Measurements from ENCODE around the gene CDH23.
A peak's percentile ranks its signal among the peaks of the same experiment; 100 is the strongest.

The CDH23 gene

GRCh38 chr10:71375952-71376351, 20.8 kb upstream of the CDH23 start:
- no peak for TF ChIP-seq CTCF (IDR thresholded peaks at IDR 0.05)
- H3K4me3 ChIP-seq (ENCODE audit: low read depth in 1 of 2, low read length in 1 of 2): no peak overlapping the region
- H3K4me1 ChIP-seq (ENCODE audit: control insufficient read depth in 1 of 2, insufficient read depth in 1 of 2, low read depth in 1 of 2, low read length in 1 of 2): peaks cover 30 to 34% of the 10 kb centered on the region in 2 experiments
- no peaks in the 10 kb centered on the region for H3K27me3 ChIP-seq
- H3K36me3 ChIP-seq: no peaks in the 10 kb centered on the region
- no peak overlapping the region for H3K27ac ChIP-seq
- no peaks in the 10 kb centered on the region for H3K9me3 ChIP-seq

GRCh38 chr10:71378336-71379117, 18.2 kb upstream of the CDH23 start:
- Histone ChIP-seq H3K4me1 (ENCODE audit: control insufficient read depth in 1 of 2, insufficient read depth in 1 of 2, low read depth in 1 of 2, low read length in 1 of 2) (peaks cover 21 to 23% of the 10 kb centered on the region in 2 experiments), H3K4me3 (ENCODE audit: low read depth in 1 of 2, low read length in 1 of 2) (no peak overlapping the region), H3K27ac (peak overlapping the region; percentile 69), H3K9me3 (no peaks in the 10 kb centered on the region), H3K27me3 (no peaks in the 10 kb centered on the region), H3K36me3 (no peaks in the 10 kb centered on the region)
- no peak for TF ChIP-seq CTCF (IDR thresholded peaks at IDR 0.05)

- peaks cover 21 to 23% of the 10 kb centered on the region in 2 experiments for H3K4me1 ChIP-seq (ENCODE audit: control insufficient read depth in 1 of 2, insufficient read depth in 1 of 2, low read depth in 1 of 2, low read length in 1 of 2)
- H3K4me3 ChIP-seq (ENCODE audit: low read depth in 1 of 2, low read length in 1 of 2): no peak overlapping the region
- TF ChIP-seq CTCF (IDR thresholded peaks at IDR 0.05): no peak
- no peaks in the 10 kb centered on the region for H3K9me3 ChIP-seq
- peak overlapping the region; percentile 69 for H3K27ac ChIP-seq
- H3K36me3 ChIP-seq: no peaks in the 10 kb centered on the region
- H3K27me3 ChIP-seq: no peaks in the 10 kb centered on the region
Measured at GRCh38 chr10:71379118-71379766, 17.5 kb upstream of the CDH23 start.

- Histone ChIP-seq H3K27ac (no peak overlapping the region), H3K4me1 (ENCODE audit: control insufficient read depth in 1 of 2, insufficient read depth in 1 of 2, low read depth in 1 of 2, low read length in 1 of 2) (peaks cover 21 to 23% of the 10 kb centered on the region in 2 experiments), H3K36me3 (no peaks in the 10 kb centered on the region), H3K27me3 (no peaks in the 10 kb centered on the region), H3K9me3 (no peaks in the 10 kb centered on the region), H3K4me3 (ENCODE audit: low read depth in 1 of 2, low read length in 1 of 2) (no peak overlapping the region)
- TF ChIP-seq CTCF (IDR thresholded peaks at IDR 0.05): no peak
Measured at GRCh38 chr10:71380841-71381240, 15.9 kb upstream of the CDH23 start.

- H3K4me3 ChIP-seq (ENCODE audit: low read depth in 1 of 2, low read length in 1 of 2): no peak overlapping the region
- H3K9me3 ChIP-seq: no peaks in the 10 kb centered on the region
- H3K36me3 ChIP-seq: no peaks in the 10 kb centered on the region
- TF ChIP-seq CTCF (IDR thresholded peaks at IDR 0.05): no peak
- H3K27me3 ChIP-seq: no peaks in the 10 kb centered on the region
- H3K27ac ChIP-seq: no peak overlapping the region
- peaks cover 21 to 23% of the 10 kb centered on the region in 2 experiments for H3K4me1 ChIP-seq (ENCODE audit: control insufficient read depth in 1 of 2, insufficient read depth in 1 of 2, low read depth in 1 of 2, low read length in 1 of 2)
Measured at GRCh38 chr10:71381611-71382010, 15.1 kb upstream of the CDH23 start.

Measured in neutrophil (primary cell).